ENCODE measurements around the gene ATP6V0A4. TPM values are rescaled to one million over a fixed set of nuclear protein-coding genes. Genes with fewer than 3 reads are reported as not detected.

Gene ATP6V0A4
- total and polyA plus RNA-seq, 2 donors (not counting 1 experiment from before 2014, with no cell fraction given), result not detected

DNA sequence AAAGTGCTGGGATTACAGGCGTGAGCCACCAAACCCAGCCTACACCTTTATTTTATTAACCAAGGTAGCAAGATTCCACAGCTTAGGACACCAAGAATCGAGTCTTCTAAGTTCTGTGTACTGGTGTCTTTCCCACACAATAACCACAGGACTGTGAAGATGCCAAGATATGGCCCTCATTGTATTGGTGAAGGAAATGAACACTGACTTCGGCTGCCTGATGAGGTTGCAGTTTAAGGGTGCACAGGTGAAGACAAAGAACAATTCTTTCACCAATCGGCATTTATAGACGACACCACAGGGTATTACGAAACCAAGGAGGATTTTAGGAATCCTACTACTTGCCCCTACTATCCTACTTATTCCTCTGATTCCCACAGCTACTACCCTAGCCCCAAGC, 49.3 kb downstream of the ATP6V0A4 start:
- TF ChIP-seq, protein P1, sequence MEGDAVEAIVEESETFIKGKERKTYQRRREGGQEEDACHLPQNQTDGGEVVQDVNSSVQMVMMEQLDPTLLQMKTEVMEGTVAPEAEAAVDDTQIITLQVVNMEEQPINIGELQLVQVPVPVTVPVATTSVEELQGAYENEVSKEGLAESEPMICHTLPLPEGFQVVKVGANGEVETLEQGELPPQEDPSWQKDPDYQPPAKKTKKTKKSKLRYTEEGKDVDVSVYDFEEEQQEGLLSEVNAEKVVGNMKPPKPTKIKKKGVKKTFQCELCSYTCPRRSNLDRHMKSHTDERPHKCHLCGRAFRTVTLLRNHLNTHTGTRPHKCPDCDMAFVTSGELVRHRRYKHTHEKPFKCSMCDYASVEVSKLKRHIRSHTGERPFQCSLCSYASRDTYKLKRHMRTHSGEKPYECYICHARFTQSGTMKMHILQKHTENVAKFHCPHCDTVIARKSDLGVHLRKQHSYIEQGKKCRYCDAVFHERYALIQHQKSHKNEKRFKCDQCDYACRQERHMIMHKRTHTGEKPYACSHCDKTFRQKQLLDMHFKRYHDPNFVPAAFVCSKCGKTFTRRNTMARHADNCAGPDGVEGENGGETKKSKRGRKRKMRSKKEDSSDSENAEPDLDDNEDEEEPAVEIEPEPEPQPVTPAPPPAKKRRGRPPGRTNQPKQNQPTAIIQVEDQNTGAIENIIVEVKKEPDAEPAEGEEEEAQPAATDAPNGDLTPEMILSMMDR (IDR thresholded peaks at IDR 0.05), result no peak
- TF ChIP-seq EZH2 (IDR thresholded peaks at IDR 0.05; ENCODE audit: borderline replicate concordance, insufficient read depth, low read depth, low read length, poor library complexity, severe bottlenecking), result no peak
- DNase-seq (no peak), ATAC-seq (ENCODE audit: low read depth) (no peak)
- H3K27ac Mint-ChIP-seq, result no peak overlapping the region
- no peak overlapping the region for H3K4me2 ChIP-seq (replicated peaks; ENCODE audit: low read depth, low read length, poor library complexity, severe bottlenecking)
- CTCF ChIA-PET, result no interaction called here
- no peak overlapping the region for H2AFZ ChIP-seq (ENCODE audit: insufficient read depth, low read depth, low read length, poor library complexity, severe bottlenecking)
- 96% methylated on average over 4 of the region's 6 CpGs for WGBS (ENCODE audit: insufficient coverage)
- POLR2A ChIA-PET, result no interaction called here
- H3K79me2 ChIP-seq (ENCODE audit: control insufficient read depth, insufficient read depth, low read length), result no peaks in the 10 kb centered on the region
- no peaks in the 10 kb centered on the region for H3K9me3 Mint-ChIP-seq (ENCODE audit: insufficient read depth)
- H3K4me3 ChIP-seq (ENCODE audit: control extremely low read depth in 1 of 5, extremely low read depth in 1 of 5, insufficient read depth in 1 of 5, low read depth in 2 of 5, low read length in 4 of 5), result no peak overlapping the region
- no peaks in the 10 kb centered on the region for H3K4me1 Mint-ChIP-seq
- H3K27me3 ChIP-seq (replicated peaks in 1 of 4; ENCODE audit: control extremely low read depth in 1 of 4, control insufficient read depth in 3 of 4, insufficient read depth in 4 of 4, low read length in 3 of 4), result no peaks in the 10 kb centered on the region
- no peak overlapping the region for H3K27ac ChIP-seq (ENCODE audit: low read length in 2 of 2)
- no peaks in the 10 kb centered on the region for H4K20me1 ChIP-seq (ENCODE audit: control insufficient read depth, insufficient read depth, low read length, poor library complexity, severe bottlenecking)
- peaks cover 8% of the 10 kb centered on the region for H3K27me3 Mint-ChIP-seq
- H3K9me3 ChIP-seq (ENCODE audit: control extremely low read depth in 1 of 3, control insufficient read depth in 2 of 3, insufficient read depth in 1 of 3, low read length in 2 of 3), result peaks cover 0 to 9% (median 0%) of the 10 kb centered on the region in 3 donors
- H3K4me1 ChIP-seq (ENCODE audit: control insufficient read depth in 2 of 2, insufficient read depth in 2 of 2, low read length in 2 of 2), result peaks cover 0 to 2% of the 10 kb centered on the region in 2 donors
- no peak overlapping the region for H3K4me3 Mint-ChIP-seq
- H3K9ac ChIP-seq (ENCODE audit: low read length), result no peak overlapping the region
- intact Hi-C loops (cut with micrococcal nuclease), result no loop called here
- no peaks in the 10 kb centered on the region for H3K36me3 ChIP-seq (replicated peaks in 1 of 2; ENCODE audit: control extremely low read depth in 1 of 2, control insufficient read depth in 1 of 2, extremely low read depth in 1 of 2, insufficient read depth in 2 of 2, low read length in 1 of 2)

- no peak overlapping the region for H3K4me3 ChIP-seq (ENCODE audit: control extremely low read depth in 1 of 5, extremely low read depth in 1 of 5, insufficient read depth in 1 of 5, low read depth in 2 of 5, low read length in 4 of 5)
- H3K9me3 Mint-ChIP-seq (ENCODE audit: insufficient read depth), result no peaks in the 10 kb centered on the region
- no peaks in the 10 kb centered on the region for H3K4me1 Mint-ChIP-seq
- H3K9ac ChIP-seq (ENCODE audit: low read length), result no peak overlapping the region
- ATAC-seq (ENCODE audit: low read depth), result no peak
- POLR2A ChIA-PET, result no interaction called here
- peaks cover 3% of the 10 kb centered on the region for H3K27me3 Mint-ChIP-seq
- H3K4me1 ChIP-seq (ENCODE audit: control insufficient read depth in 2 of 2, insufficient read depth in 2 of 2, low read length in 2 of 2), result no peaks in the 10 kb centered on the region
- H3K27me3 ChIP-seq (replicated peaks in 1 of 4; ENCODE audit: control extremely low read depth in 1 of 4, control insufficient read depth in 3 of 4, insufficient read depth in 4 of 4, low read length in 3 of 4), result no peaks in the 10 kb centered on the region
- DNase-seq, result no peak
- TF ChIP-seq EZH2 (IDR thresholded peaks at IDR 0.05; ENCODE audit: borderline replicate concordance, insufficient read depth, low read depth, low read length, poor library complexity, severe bottlenecking), result no peak
- TF ChIP-seq, protein P1 (IDR thresholded peaks at IDR 0.05), result no peak
- H3K4me3 Mint-ChIP-seq, result no peak overlapping the region
- H4K20me1 ChIP-seq (ENCODE audit: control insufficient read depth, insufficient read depth, low read length, poor library complexity, severe bottlenecking), result no peaks in the 10 kb centered on the region
- no peak overlapping the region for H2AFZ ChIP-seq (ENCODE audit: insufficient read depth, low read depth, low read length, poor library complexity, severe bottlenecking)
- intact Hi-C loops (cut with micrococcal nuclease), result no loop called here
- H3K79me2 ChIP-seq (ENCODE audit: control insufficient read depth, insufficient read depth, low read length), result no peaks in the 10 kb centered on the region
- H3K27ac Mint-ChIP-seq, result no peak overlapping the region
- CTCF ChIA-PET, result no interaction called here
- H3K9me3 ChIP-seq (ENCODE audit: control extremely low read depth in 1 of 3, control insufficient read depth in 2 of 3, insufficient read depth in 1 of 3, low read length in 2 of 3), result peaks cover 0 to 2% (median 0%) of the 10 kb centered on the region in 3 donors
- H3K36me3 ChIP-seq (replicated peaks in 1 of 2; ENCODE audit: control extremely low read depth in 1 of 2, control insufficient read depth in 1 of 2, extremely low read depth in 1 of 2, insufficient read depth in 2 of 2, low read length in 1 of 2), result no peaks in the 10 kb centered on the region
- H3K4me2 ChIP-seq (replicated peaks; ENCODE audit: low read depth, low read length, poor library complexity, severe bottlenecking), result no peak overlapping the region
- H3K27ac ChIP-seq (ENCODE audit: low read length in 2 of 2), result no peak overlapping the region
- no CpG with 5 or more reads among the region's 4 CpGs for WGBS (ENCODE audit: insufficient coverage)
These were observed 51.9 kb downstream of the ATP6V0A4 start for GRCh38 chr7:138746073-138746472.

Measured in B cell (primary cell).